Spleen (tissue), 7 donors: Measurements from ENCODE around the gene PEAK3.

ENCODE experiments used
- POLR2A ChIP-seq, 3 donors: fragments of 450-650 bp; IDR thresholded peaks; one replicate each; pipeline ENCODE4 v1.5.1; 2017; ENCODE audit warnings: antibody characterized with exemption in 3 of 3, mild to moderate bottlenecking in 1 of 3
- TF ChIP-seq, protein P1 (sequence below), 11 experiments: fragments of 200-600 bp in 7 of 11; fragments of 450-650 bp in 4 of 11; sonication (generic) in 4 of 11; IDR thresholded peaks in 8 of 11; conservative IDR thresholded peaks in 3 of 11; 1 replicate in 7 of 11; 2 replicates in 4 of 11; pipeline versions ENCODE4 v1.4.0 to v1.8.0; 2016 to 2021; ENCODE audit warnings: antibody characterized with exemption in 11 of 11, inconsistent platforms in 4 of 11, mild to moderate bottlenecking in 1 of 11
- donor health status: DM: no; HTN: no; CAD: no; lungs with moderate emphysema.
- donor health status: DM: no; HTN: no; CAD: no.
- donor health status: DM: no; HTN: no; CAD: no.

DNA sequence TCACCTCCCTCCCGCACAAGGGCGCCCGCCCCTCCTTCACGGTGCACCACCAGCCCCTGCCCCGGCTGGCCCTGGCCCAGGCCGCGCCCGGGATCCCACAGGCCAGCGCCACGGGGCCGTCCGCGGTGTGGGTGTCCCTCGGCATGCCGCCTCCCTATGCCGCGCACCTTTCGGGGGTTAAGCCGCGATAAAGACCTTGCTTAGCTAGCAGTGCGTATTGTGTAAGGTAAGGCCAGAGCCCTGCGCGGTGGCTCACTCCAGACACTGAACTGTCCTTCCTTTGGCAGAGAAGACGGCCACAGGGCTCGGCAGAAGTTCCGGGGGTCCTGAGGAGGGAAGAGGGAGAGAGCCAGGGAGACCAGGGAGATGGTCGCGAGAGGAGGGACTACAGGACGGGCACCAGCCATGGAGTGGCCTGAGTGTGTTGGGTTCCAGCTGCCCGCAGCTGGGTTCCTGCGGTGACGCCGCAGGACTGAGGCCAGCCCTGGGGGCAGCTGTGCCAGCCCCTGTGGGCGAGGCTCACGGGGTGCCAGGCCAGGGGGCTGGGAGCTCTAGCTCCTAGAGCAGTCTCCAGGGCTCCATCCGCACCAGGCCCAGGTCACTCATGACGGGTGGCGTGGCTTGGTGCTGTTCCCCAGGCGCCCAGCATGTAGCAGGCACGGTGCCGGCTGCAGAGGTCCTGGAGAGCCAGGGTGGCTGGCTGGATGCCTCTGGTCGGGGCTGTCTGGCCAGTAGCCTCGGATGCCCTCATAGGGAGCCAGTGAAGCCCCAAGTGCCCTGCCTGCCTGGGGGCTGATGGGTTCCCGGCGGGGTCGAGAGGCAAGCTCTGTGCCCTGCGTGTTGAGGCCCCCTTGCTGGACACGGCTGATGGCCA, 53.6 kb downstream of the PEAK3 start:
- TF ChIP-seq, protein P1, sequence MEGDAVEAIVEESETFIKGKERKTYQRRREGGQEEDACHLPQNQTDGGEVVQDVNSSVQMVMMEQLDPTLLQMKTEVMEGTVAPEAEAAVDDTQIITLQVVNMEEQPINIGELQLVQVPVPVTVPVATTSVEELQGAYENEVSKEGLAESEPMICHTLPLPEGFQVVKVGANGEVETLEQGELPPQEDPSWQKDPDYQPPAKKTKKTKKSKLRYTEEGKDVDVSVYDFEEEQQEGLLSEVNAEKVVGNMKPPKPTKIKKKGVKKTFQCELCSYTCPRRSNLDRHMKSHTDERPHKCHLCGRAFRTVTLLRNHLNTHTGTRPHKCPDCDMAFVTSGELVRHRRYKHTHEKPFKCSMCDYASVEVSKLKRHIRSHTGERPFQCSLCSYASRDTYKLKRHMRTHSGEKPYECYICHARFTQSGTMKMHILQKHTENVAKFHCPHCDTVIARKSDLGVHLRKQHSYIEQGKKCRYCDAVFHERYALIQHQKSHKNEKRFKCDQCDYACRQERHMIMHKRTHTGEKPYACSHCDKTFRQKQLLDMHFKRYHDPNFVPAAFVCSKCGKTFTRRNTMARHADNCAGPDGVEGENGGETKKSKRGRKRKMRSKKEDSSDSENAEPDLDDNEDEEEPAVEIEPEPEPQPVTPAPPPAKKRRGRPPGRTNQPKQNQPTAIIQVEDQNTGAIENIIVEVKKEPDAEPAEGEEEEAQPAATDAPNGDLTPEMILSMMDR (IDR thresholded peaks at IDR 0.05 in 8 of 11, conservative IDR thresholded peaks at IDR 0.05 in 3 of 11) = no peak
- TF ChIP-seq POLR2A (IDR thresholded peaks at IDR 0.05) = no peak
